HCT116 (cell line): Measurements from ENCODE around the gene CENPC. TPM values are rescaled to one million over a fixed set of nuclear protein-coding genes. Genes with fewer than 3 reads are reported as not detected.
"Not testable (repeated sequence)": the region's sequence is repeated elsewhere in the genome, so short reads cannot be mapped to it uniquely, and the experiment has no call there.

Experiments used
- ATAC-seq: fragments of 200-7000 bp; cut with Tn5 transposase; 2 replicates; pipeline ENCODE4 v1.9.1; 2020; ENCODE audit warnings: mild to moderate bottlenecking, moderate library complexity
- BruUV-seq: library from RNA; stranded (reverse); fragments of 400-500 nt; replicated peaks from 2 replicates; lab custom pipeline; 2021; lab: Mats Ljungman, UMichigan
- CTCF ChIA-PET: fragments of 300-600 bp; sonication (Branson Sonifier 250); formaldehyde crosslinking; loops from one replicate; lab custom pipeline; 2021; ENCODE audit warnings: antibody characterized with exemption; lab: Charles Lee
- POLR2A ChIA-PET: fragments of 300-600, 350-600 bp; sonication (Branson Sonifier 250); formaldehyde crosslinking; loops from one replicate; lab custom pipeline; 2021; ENCODE audit warnings: antibody characterized with exemption; lab: Charles Lee
- RAD21 ChIA-PET, 2 experiments: fragments of 300-600 bp; sonication (Branson Sonifier 250); formaldehyde crosslinking; loops; one replicate each; lab custom pipeline; 2023; ENCODE audit warnings: low total read pairs in 2 of 2; ENCODE audit not compliant: uncharacterized antibody in 2 of 2, unreplicated experiment in 2 of 2, low non-redundant PET in 1 of 2; lab: Charles Lee
- DNase-seq: peaks from one replicate; pipeline ENCODE4 v3.0.0-alpha.2; 2010; ENCODE audit warnings: low read depth, low spot score
- H2AFZ ChIP-seq: fragments of 200-600 bp; shearing (Covaris generic), sonication (generic); 2 replicates; pipeline ENCODE4 v1.6.1; 2017; ENCODE audit warnings: low read depth, mixed run types, mixed read lengths, antibody characterized with exemption, low read length; ENCODE audit not compliant: poor library complexity, severe bottlenecking
- H3K27ac ChIP-seq: 2 replicates; pipeline ENCODE4 v1.5.1; 2012; ENCODE audit warnings: low read depth, low read length
- H3K27me3 ChIP-seq: fragments of 200-600 bp; sonication (generic); 2 replicates; pipeline ENCODE4 v1.6.1; 2016; ENCODE audit warnings: mixed run types, low read length, mixed read lengths; ENCODE audit not compliant: insufficient read depth
- H3K36me3 ChIP-seq, 2 experiments: fragments of 200-500 bp in 1 of 2; fragments of 200-600 bp in 1 of 2; sonication (Bioruptor generic) in 1 of 2; sonication (generic) in 1 of 2; 2 replicates each; pipeline versions ENCODE4 v1.5.1 to v1.6.1; 2014 to 2016; ENCODE audit warnings: low read length in 2 of 2, inconsistent platforms in 1 of 2, mixed read lengths in 1 of 2, mixed run types in 1 of 2; ENCODE audit not compliant: insufficient read depth in 2 of 2, control insufficient read depth in 1 of 2
- H3K4me1 ChIP-seq, 2 experiments: fragments of 200-600 bp in 1 of 2; sonication (generic) in 1 of 2; 2 replicates each; pipeline versions ENCODE4 v1.5.1 to v1.6.1; 2012 to 2017; ENCODE audit warnings: low read length in 2 of 2, inconsistent platforms in 1 of 2, mild to moderate bottlenecking in 1 of 2, mixed read lengths in 1 of 2, mixed run types in 1 of 2, moderate library complexity in 1 of 2; ENCODE audit not compliant: insufficient read depth in 2 of 2, control insufficient read depth in 1 of 2
- H3K4me2 ChIP-seq: fragments of 200-600 bp; sonication (generic); 2 replicates; pipeline ENCODE4 v1.6.1; 2017; ENCODE audit warnings: mixed run types, low read length, mixed read lengths
- H3K4me3 ChIP-seq, 2 experiments: fragments of 200-600 bp in 1 of 2; sonication (generic) in 1 of 2; replicated peaks in 1 of 2; 2 replicates each; pipeline ENCODE4 v1.5.1; 2011 to 2016; ENCODE audit warnings: low read length in 2 of 2, control low read depth in 1 of 2, low read depth in 1 of 2, mild to moderate bottlenecking in 1 of 2, mixed read lengths in 1 of 2, mixed run types in 1 of 2
- H3K79me2 ChIP-seq: fragments of 200-600 bp; sonication (generic); 2 replicates; pipeline ENCODE4 v1.6.1; 2017; ENCODE audit warnings: mild to moderate bottlenecking, mixed run types, low read length, moderate library complexity, mixed read lengths; ENCODE audit not compliant: insufficient read depth
- H3K9ac ChIP-seq: fragments of 200-600 bp; sonication (generic); 2 replicates; pipeline ENCODE4 v1.6.1; 2016; ENCODE audit warnings: low read length, mixed read lengths
- H3K9me2 ChIP-seq: fragments of 200-600 bp; sonication (generic), shearing (Covaris generic); 2 replicates; pipeline ENCODE4 v1.6.1; 2017; ENCODE audit warnings: mixed run types, mild to moderate bottlenecking, moderate library complexity; ENCODE audit not compliant: insufficient read depth
- H3K9me3 ChIP-seq, 2 experiments: fragments of 200-500 bp in 1 of 2; fragments of 200-600 bp in 1 of 2; sonication (Bioruptor generic) in 1 of 2; sonication (generic) in 1 of 2; 2 replicates each; pipeline ENCODE4 v1.6.1; 2014 to 2017; ENCODE audit warnings: low read length in 2 of 2, mixed read lengths in 2 of 2, inconsistent platforms in 1 of 2, low read depth in 1 of 2, mild to moderate bottlenecking in 1 of 2, mixed run types in 1 of 2, moderate library complexity in 1 of 2; ENCODE audit not compliant: control insufficient read depth in 1 of 2, insufficient read depth in 1 of 2
- H4K20me1 ChIP-seq: fragments of 200-600 bp; sonication (generic), shearing (Covaris generic); 2 replicates; pipeline ENCODE4 v1.6.1; 2017; ENCODE audit warnings: mixed run types, mild to moderate bottlenecking, moderate library complexity; ENCODE audit not compliant: insufficient read depth
- ATF3 ChIP-seq: IDR thresholded peaks from 2 replicates; pipeline ENCODE4 v1.6.1; 2012
- CEBPB ChIP-seq: IDR thresholded peaks from 2 replicates; pipeline ENCODE4 v1.6.1; 2012; ENCODE audit warnings: low read depth
- EGR1 ChIP-seq: IDR thresholded peaks from 2 replicates; pipeline ENCODE4 v1.6.1; 2012; ENCODE audit warnings: low read depth
- ELF1 ChIP-seq: IDR thresholded peaks from 2 replicates; pipeline ENCODE4 v1.6.1; 2012; ENCODE audit warnings: low read depth, borderline replicate concordance
- EZH2 ChIP-seq: fragments of 200-600 bp; sonication (generic); IDR thresholded peaks from 2 replicates; pipeline ENCODE4 v1.6.1; 2017; ENCODE audit warnings: antibody characterized with exemption, mixed run types
- FOSL1 ChIP-seq: IDR thresholded peaks from 2 replicates; pipeline ENCODE4 v1.6.1; 2012; ENCODE audit warnings: low read depth
- JUND ChIP-seq: IDR thresholded peaks from 2 replicates; pipeline ENCODE4 v1.6.1; 2012
- POLR2A ChIP-seq: IDR thresholded peaks from 2 replicates; pipeline ENCODE4 v1.7.0; 2011; ENCODE audit warnings: borderline replicate concordance; ENCODE audit not compliant: insufficient read depth, insufficient read length; ENCODE audit errors: extremely low read depth
- RAD21 ChIP-seq: IDR thresholded peaks from 2 replicates; pipeline ENCODE4 v1.6.1; 2012; ENCODE audit warnings: low read depth, mild to moderate bottlenecking
- SIN3A ChIP-seq: IDR thresholded peaks from 2 replicates; pipeline ENCODE4 v1.6.1; 2012; ENCODE audit warnings: low read depth
- SP1 ChIP-seq: IDR thresholded peaks from 2 replicates; pipeline ENCODE4 v1.6.1; 2012; ENCODE audit warnings: low read depth
- SRF ChIP-seq: IDR thresholded peaks from 2 replicates; pipeline ENCODE4 v1.6.1; 2012; ENCODE audit warnings: low read depth
- TCF7L2 ChIP-seq: IDR thresholded peaks from 2 replicates; pipeline ENCODE4 v1.7.0; 2011; ENCODE audit warnings: borderline replicate concordance, inconsistent platforms; ENCODE audit not compliant: insufficient read depth, insufficient read length; ENCODE audit errors: extremely low read depth
- YY1 ChIP-seq: IDR thresholded peaks from 2 replicates; pipeline ENCODE4 v1.6.1; 2011; ENCODE audit warnings: low read length, low read depth, moderate library complexity, mild to moderate bottlenecking; ENCODE audit not compliant: insufficient replicate concordance; ENCODE audit errors: extremely low read depth
- ZBTB33 ChIP-seq: IDR thresholded peaks from 2 replicates; pipeline ENCODE4 v1.6.1; 2011; ENCODE audit warnings: mild to moderate bottlenecking, low read length, moderate library complexity; ENCODE audit not compliant: insufficient replicate concordance; ENCODE audit errors: extremely low read depth
- ZFX ChIP-seq: fragments of 450-650 bp; IDR thresholded peaks from 2 replicates; pipeline ENCODE4 v1.6.1; 2017
- ZNF274 ChIP-seq: fragments of 200-500 bp; sonication (Bioruptor generic); IDR thresholded peaks from 2 replicates; pipeline ENCODE4 v1.6.1; 2014; ENCODE audit warnings: mild to moderate bottlenecking, low read depth, low read length, inconsistent platforms
- intact Hi-C: fragments of 100-400 bp; cut with micrococcal nuclease; formaldehyde crosslinking; loops from 2 replicates; pipeline ENCODE4 v1.10.0; 2022
- total RNA-seq: library from RNA; stranded (reverse); gene quantifications from one replicate; pipeline ENCODE4 v1.2.1, GENCODE V29; 2021; ENCODE audit not compliant: unreplicated experiment
- TF ChIP-seq, protein P1 (sequence below), 3 experiments: fragments of 200-600 bp in 1 of 3; sonication (generic) in 1 of 3; IDR thresholded peaks in 2 of 3; conservative IDR thresholded peaks in 1 of 3; 2 replicates each; pipeline ENCODE4 v1.5.1; 2012 to 2017; ENCODE audit warnings: low read depth in 2 of 3, low read length in 2 of 3, antibody characterized with exemption in 1 of 3, borderline replicate concordance in 1 of 3, control low read depth in 1 of 3, mild to moderate bottlenecking in 1 of 3, mixed read lengths in 1 of 3, mixed run types in 1 of 3, moderate library complexity in 1 of 3; ENCODE audit not compliant: insufficient read depth in 1 of 3
- TF ChIP-seq, protein P2 (sequence below): IDR thresholded peaks from 2 replicates; pipeline ENCODE4 v1.6.1; 2012

CENPC gene
- total RNA-seq, 1 experiment from 2014 or later = 15.4 TPM

- Histone ChIP-seq H3K27ac (no peak overlapping the region), H2AFZ (no peak overlapping the region), H3K9me3 (no peaks in the 10 kb centered on the region), H3K9ac (no peak overlapping the region), H3K9me2 (no peaks in the 10 kb centered on the region), H4K20me1 (no peaks in the 10 kb centered on the region), H3K79me2 (no peaks in the 10 kb centered on the region), H3K4me1 (no peaks in the 10 kb centered on the region), H3K4me2 (no peak overlapping the region), H3K36me3 (no peaks in the 10 kb centered on the region), H3K27me3 (no peaks in the 10 kb centered on the region), H3K4me3 (no peak overlapping the region)
- TF ChIP-seq, protein P1, sequence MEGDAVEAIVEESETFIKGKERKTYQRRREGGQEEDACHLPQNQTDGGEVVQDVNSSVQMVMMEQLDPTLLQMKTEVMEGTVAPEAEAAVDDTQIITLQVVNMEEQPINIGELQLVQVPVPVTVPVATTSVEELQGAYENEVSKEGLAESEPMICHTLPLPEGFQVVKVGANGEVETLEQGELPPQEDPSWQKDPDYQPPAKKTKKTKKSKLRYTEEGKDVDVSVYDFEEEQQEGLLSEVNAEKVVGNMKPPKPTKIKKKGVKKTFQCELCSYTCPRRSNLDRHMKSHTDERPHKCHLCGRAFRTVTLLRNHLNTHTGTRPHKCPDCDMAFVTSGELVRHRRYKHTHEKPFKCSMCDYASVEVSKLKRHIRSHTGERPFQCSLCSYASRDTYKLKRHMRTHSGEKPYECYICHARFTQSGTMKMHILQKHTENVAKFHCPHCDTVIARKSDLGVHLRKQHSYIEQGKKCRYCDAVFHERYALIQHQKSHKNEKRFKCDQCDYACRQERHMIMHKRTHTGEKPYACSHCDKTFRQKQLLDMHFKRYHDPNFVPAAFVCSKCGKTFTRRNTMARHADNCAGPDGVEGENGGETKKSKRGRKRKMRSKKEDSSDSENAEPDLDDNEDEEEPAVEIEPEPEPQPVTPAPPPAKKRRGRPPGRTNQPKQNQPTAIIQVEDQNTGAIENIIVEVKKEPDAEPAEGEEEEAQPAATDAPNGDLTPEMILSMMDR (IDR thresholded peaks at IDR 0.05 in 2 of 3, conservative IDR thresholded peaks at IDR 0.05 in 1 of 3; ENCODE audit: borderline replicate concordance in 1 of 3, insufficient read depth in 1 of 3, low read depth in 2 of 3, low read length in 2 of 3) = no peak
- no peak for TF ChIP-seq POLR2A
- TF ChIP-seq SIN3A = no peak
- TF ChIP-seq YY1 = no peak
- TF ChIP-seq EZH2 = no peak
- no peak for TF ChIP-seq EGR1
- TF ChIP-seq CEBPB = no peak
- no peak for TF ChIP-seq ZFX
- no peak for TF ChIP-seq ZBTB33
- TF ChIP-seq ATF3 = no peak
- no peak for TF ChIP-seq SRF
- TF ChIP-seq JUND = no peak
- no peak for TF ChIP-seq RAD21
- no peak for TF ChIP-seq SP1
- TF ChIP-seq ZNF274 = no peak
- TF ChIP-seq ELF1 = no peak
- TF ChIP-seq FOSL1 = no peak
- TF ChIP-seq, protein P2, sequence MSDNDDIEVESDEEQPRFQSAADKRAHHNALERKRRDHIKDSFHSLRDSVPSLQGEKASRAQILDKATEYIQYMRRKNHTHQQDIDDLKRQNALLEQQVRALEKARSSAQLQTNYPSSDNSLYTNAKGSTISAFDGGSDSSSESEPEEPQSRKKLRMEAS = no peak
- TF ChIP-seq TCF7L2 = no peak
- CTCF ChIA-PET = no interaction called here
- ATAC-seq = no peak
- POLR2A ChIA-PET = no interaction called here
- no peak for DNase-seq
- no TSS peak for BruUV-seq
- intact Hi-C loops = no loop called here
- RAD21 ChIA-PET = no interaction called here
Observed at GRCh38 chr4:67446811-67447210, 98.5 kb downstream of the CENPC start.

- H4K20me1 ChIP-seq, POLR2A ChIA-PET, intact Hi-C loops, H3K36me3 ChIP-seq, H2AFZ ChIP-seq, H3K9me2 ChIP-seq, H3K4me3 ChIP-seq, BruUV-seq, DNase-seq, RAD21 ChIA-PET, ATAC-seq, H3K4me2 ChIP-seq, H3K9ac ChIP-seq, H3K4me1 ChIP-seq, CTCF ChIA-PET, H3K27me3 ChIP-seq, H3K79me2 ChIP-seq, H3K27ac ChIP-seq, H3K9me3 ChIP-seq: not testable (repeated sequence)
Observed at GRCh38 chr4:67445881-67446280, 99.4 kb downstream of the CENPC start.
